Fibroblast of lung (primary cell): Measurements from ENCODE around the gene AFAP1. TPM values are rescaled to one million over a fixed set of nuclear protein-coding genes. Genes with fewer than 3 reads are reported as not detected.

Experiments
- DNase-seq, 2 donors: peaks; one replicate each; pipeline versions ENCODE4 v3.0.0 to v3.0.0-alpha.2; 2010; ENCODE audit warnings: low read depth in 2 of 2
- H2AFZ ChIP-seq: 2 replicates; pipeline ENCODE4 v1.5.1; 2012; ENCODE audit warnings: low read length, control low read depth, inconsistent platforms
- H3K27ac ChIP-seq: 2 replicates; pipeline ENCODE4 v1.5.1; 2011; ENCODE audit warnings: low read length, control low read depth; ENCODE audit not compliant: insufficient read depth
- H3K27me3 ChIP-seq: 2 replicates; pipeline ENCODE4 v1.5.1; 2011; ENCODE audit warnings: mild to moderate bottlenecking, low read length; ENCODE audit not compliant: control insufficient read depth, insufficient read depth
- H3K36me3 ChIP-seq: 2 replicates; pipeline ENCODE4 v1.5.1; 2011; ENCODE audit warnings: low read length; ENCODE audit not compliant: control insufficient read depth, insufficient read depth
- H3K4me1 ChIP-seq: 2 replicates; pipeline ENCODE4 v1.5.1; 2011; ENCODE audit warnings: low read length; ENCODE audit not compliant: control insufficient read depth, insufficient read depth; ENCODE audit errors: extremely low read depth
- H3K4me2 ChIP-seq: 2 replicates; pipeline ENCODE4 v1.5.1; 2011; ENCODE audit warnings: low read length, control low read depth; ENCODE audit not compliant: insufficient read depth; ENCODE audit errors: extremely low read depth
- H3K4me3 ChIP-seq, 4 experiments: fragments of 200-600 bp in 1 of 4; sonication (generic) in 1 of 4; replicated peaks in 1 of 4; 2 replicates each; pipeline ENCODE4 v1.5.1; 2011 to 2016; ENCODE audit warnings: low read length in 4 of 4, low read depth in 3 of 4, mild to moderate bottlenecking in 3 of 4, control low read depth in 2 of 4, inconsistent platforms in 1 of 4, mixed read lengths in 1 of 4; ENCODE audit not compliant: insufficient read depth in 1 of 4; ENCODE audit errors: control extremely low read depth in 1 of 4
- H3K79me2 ChIP-seq: 2 replicates; pipeline ENCODE4 v1.5.1; 2012; ENCODE audit warnings: mild to moderate bottlenecking, low read length, inconsistent platforms; ENCODE audit not compliant: control insufficient read depth, insufficient read depth
- H3K9ac ChIP-seq: 2 replicates; pipeline ENCODE4 v1.5.1; 2011; ENCODE audit warnings: mild to moderate bottlenecking, low read length, control low read depth; ENCODE audit not compliant: insufficient read depth
- H3K9me3 ChIP-seq: 2 replicates; pipeline ENCODE4 v1.5.1; 2012; ENCODE audit warnings: low read depth, low read length; ENCODE audit not compliant: control insufficient read depth, insufficient read depth
- H4K20me1 ChIP-seq: 2 replicates; pipeline ENCODE4 v1.5.1; 2011; ENCODE audit warnings: low read length; ENCODE audit not compliant: control insufficient read depth, insufficient read depth; ENCODE audit errors: extremely low read depth
- CTCF ChIP-seq, 2 donors: IDR thresholded peaks in 1 of 2; conservative IDR thresholded peaks in 1 of 2; 1 replicate in 1 of 2; 2 replicates in 1 of 2; pipeline ENCODE4 v1.5.1; 2011 to 2012; ENCODE audit warnings: low read length in 2 of 2, control low read depth in 1 of 2, inconsistent platforms in 1 of 2, low read depth in 1 of 2, mild to moderate bottlenecking in 1 of 2
- EZH2 ChIP-seq: IDR thresholded peaks from 2 replicates; pipeline ENCODE4 v1.5.1; 2012; ENCODE audit warnings: low read length, control low read depth, mild to moderate bottlenecking; ENCODE audit errors: missing control alignments
- polyA plus RNA-seq, 2 donors: library from polyadenylated mRNA; depleted of rRNA in 1 of 2; stranded (reverse) in 1 of 2; unstranded in 1 of 2; fragments of >200 nt; gene quantifications; 2 replicates each; pipeline ENCODE4 v1.2.1, GENCODE V29; 2011 to 2012; ENCODE audit warnings: missing spikeins in 1 of 2
- total RNA-seq: library from RNA; depleted of rRNA; stranded (reverse); fragments of >200 nt; gene quantifications from 2 replicates; pipeline ENCODE4 v1.2.1, GENCODE V29; 2014

Gene AFAP1
- total and polyA plus RNA-seq, 2 donors (not counting 1 experiment from before 2014, with no cell fraction given), result 21.8 to 30.1 TPM

- TF ChIP-seq EZH2 (no peak), CTCF (conservative IDR thresholded peaks at IDR 0.05 in 1 of 2, IDR thresholded peaks at IDR 0.05 in 1 of 2; ENCODE audit: low read depth in 1 of 2, low read length in 2 of 2) (no peak)
- DNase-seq, result peak in 1 of 2 donors; percentile 60
- Histone ChIP-seq H3K9me3 (no peaks in the 10 kb centered on the region), H3K4me1 (peaks cover 2% of the 10 kb centered on the region), H3K4me3 (no peak overlapping the region), H3K36me3 (no peaks in the 10 kb centered on the region), H3K9ac (no peak overlapping the region), H3K79me2 (no peaks in the 10 kb centered on the region), H3K27me3 (no peaks in the 10 kb centered on the region), H2AFZ (no peak overlapping the region), H3K4me2 (no peak overlapping the region), H3K27ac (no peak overlapping the region), H4K20me1 (no peaks in the 10 kb centered on the region)
Observed at GRCh38 chr4:7978489-7978888, 38.8 kb upstream of the AFAP1 start.

GRCh38 chr4:7976634-7977033, 37.0 kb upstream of the AFAP1 start:
- no peak overlapping the region for H3K4me3 ChIP-seq
- no peaks in the 10 kb centered on the region for H3K9me3 ChIP-seq
- H2AFZ ChIP-seq, result no peak overlapping the region

GRCh38 chr4:7976025-7976424, 36.4 kb upstream of the AFAP1 start:
- Histone ChIP-seq H3K9me3 (no peaks in the 10 kb centered on the region), H3K79me2 (no peaks in the 10 kb centered on the region), H3K27ac (no peak overlapping the region), H3K36me3 (no peaks in the 10 kb centered on the region), H3K27me3 (no peaks in the 10 kb centered on the region), H4K20me1 (no peaks in the 10 kb centered on the region), H3K4me1 (peaks cover 2% of the 10 kb centered on the region), H2AFZ (no peak overlapping the region), H3K4me3 (no peak overlapping the region), H3K4me2 (no peak overlapping the region), H3K9ac (no peak overlapping the region)
- TF ChIP-seq EZH2, result no peak
- TF ChIP-seq CTCF (conservative IDR thresholded peaks at IDR 0.05 in 1 of 2, IDR thresholded peaks at IDR 0.05 in 1 of 2; ENCODE audit: low read depth in 1 of 2, low read length in 2 of 2), result no peak
- no peak for DNase-seq

More at GRCh38 chr4:7976634-7977033, 37.0 kb upstream of the AFAP1 start:
- Histone ChIP-seq H3K27me3 (no peaks in the 10 kb centered on the region), H3K4me1 (peaks cover 2% of the 10 kb centered on the region), H3K27ac (no peak overlapping the region), H3K9ac (no peak overlapping the region), H3K36me3 (no peaks in the 10 kb centered on the region), H3K4me2 (no peak overlapping the region), H4K20me1 (no peaks in the 10 kb centered on the region), H3K79me2 (no peaks in the 10 kb centered on the region)
- no peak for TF ChIP-seq CTCF (conservative IDR thresholded peaks at IDR 0.05 in 1 of 2, IDR thresholded peaks at IDR 0.05 in 1 of 2; ENCODE audit: low read depth in 1 of 2, low read length in 2 of 2)
- TF ChIP-seq EZH2, result no peak
- DNase-seq, result no peak
